Measurements from ENCODE around the gene ADRA2C.

DNA sequence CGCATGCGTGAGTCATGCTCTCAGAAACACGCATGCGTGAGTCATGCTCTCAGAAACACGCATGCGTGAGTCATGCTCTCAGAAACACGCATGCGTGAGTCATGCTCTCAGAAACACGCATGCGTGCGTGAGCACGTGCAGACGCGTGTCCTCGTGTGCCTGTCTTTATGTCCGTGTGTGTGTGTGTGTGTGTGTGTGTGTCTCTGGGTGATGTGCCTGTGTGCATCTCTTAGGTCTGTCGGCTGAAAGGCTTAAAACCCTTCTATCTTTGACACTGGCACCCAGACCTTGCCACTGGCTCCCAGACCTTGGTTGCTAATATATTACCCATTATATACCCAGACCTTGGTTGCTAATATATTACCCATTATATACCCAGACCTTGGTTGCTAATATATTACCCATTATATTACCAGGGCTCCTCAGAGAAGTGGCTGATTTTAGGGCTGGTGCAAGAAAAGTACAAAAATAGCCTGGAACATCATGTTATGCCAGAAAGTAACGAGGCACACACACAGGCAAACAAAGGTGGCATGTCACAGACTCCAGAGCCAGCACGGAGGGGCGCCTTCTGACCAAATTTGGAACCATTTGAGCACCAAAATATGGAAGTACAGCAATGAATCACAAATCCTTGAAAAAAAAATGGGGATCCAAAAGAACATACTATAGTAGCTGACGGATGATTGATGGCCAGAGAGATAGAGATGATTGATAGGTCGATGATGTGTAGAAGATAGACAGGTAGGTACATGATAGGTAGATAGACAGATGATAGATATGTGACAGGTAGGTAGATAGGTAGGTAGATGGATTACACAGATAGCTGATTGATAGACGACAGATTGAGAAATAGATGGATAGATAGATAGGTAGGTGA, 19.2 kb upstream of the ADRA2C start:
- TF ChIP-seq SMARCE1 (IDR thresholded peaks at IDR 0.05; ENCODE audit: borderline replicate concordance): no peak
- TF ChIP-seq JUND (CRISPR knock-in tag; IDR thresholded peaks at IDR 0.05): no peak
- no peak for TF ChIP-seq ARNTL (CRISPR knock-in tag; IDR thresholded peaks at IDR 0.05)
- TF ChIP-seq, protein P1, sequence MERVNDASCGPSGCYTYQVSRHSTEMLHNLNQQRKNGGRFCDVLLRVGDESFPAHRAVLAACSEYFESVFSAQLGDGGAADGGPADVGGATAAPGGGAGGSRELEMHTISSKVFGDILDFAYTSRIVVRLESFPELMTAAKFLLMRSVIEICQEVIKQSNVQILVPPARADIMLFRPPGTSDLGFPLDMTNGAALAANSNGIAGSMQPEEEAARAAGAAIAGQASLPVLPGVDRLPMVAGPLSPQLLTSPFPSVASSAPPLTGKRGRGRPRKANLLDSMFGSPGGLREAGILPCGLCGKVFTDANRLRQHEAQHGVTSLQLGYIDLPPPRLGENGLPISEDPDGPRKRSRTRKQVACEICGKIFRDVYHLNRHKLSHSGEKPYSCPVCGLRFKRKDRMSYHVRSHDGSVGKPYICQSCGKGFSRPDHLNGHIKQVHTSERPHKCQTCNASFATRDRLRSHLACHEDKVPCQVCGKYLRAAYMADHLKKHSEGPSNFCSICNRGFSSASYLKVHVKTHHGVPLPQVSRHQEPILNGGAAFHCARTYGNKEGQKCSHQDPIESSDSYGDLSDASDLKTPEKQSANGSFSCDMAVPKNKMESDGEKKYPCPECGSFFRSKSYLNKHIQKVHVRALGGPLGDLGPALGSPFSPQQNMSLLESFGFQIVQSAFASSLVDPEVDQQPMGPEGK (CRISPR knock-in tag; IDR thresholded peaks at IDR 0.05): no peak
- TF ChIP-seq, protein P2, sequence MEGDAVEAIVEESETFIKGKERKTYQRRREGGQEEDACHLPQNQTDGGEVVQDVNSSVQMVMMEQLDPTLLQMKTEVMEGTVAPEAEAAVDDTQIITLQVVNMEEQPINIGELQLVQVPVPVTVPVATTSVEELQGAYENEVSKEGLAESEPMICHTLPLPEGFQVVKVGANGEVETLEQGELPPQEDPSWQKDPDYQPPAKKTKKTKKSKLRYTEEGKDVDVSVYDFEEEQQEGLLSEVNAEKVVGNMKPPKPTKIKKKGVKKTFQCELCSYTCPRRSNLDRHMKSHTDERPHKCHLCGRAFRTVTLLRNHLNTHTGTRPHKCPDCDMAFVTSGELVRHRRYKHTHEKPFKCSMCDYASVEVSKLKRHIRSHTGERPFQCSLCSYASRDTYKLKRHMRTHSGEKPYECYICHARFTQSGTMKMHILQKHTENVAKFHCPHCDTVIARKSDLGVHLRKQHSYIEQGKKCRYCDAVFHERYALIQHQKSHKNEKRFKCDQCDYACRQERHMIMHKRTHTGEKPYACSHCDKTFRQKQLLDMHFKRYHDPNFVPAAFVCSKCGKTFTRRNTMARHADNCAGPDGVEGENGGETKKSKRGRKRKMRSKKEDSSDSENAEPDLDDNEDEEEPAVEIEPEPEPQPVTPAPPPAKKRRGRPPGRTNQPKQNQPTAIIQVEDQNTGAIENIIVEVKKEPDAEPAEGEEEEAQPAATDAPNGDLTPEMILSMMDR (CRISPR knock-in tag; IDR thresholded peaks at IDR 0.05): no peak
- TF ChIP-seq, protein P3, sequence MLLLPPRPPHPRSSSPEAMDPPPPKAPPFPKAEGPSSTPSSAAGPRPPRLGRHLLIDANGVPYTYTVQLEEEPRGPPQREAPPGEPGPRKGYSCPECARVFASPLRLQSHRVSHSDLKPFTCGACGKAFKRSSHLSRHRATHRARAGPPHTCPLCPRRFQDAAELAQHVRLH (CRISPR knock-in tag; IDR thresholded peaks at IDR 0.05; ENCODE audit: borderline replicate concordance, low read depth): no peak
- TF ChIP-seq FOXP1 (IDR thresholded peaks at IDR 0.05): no peak
- TF ChIP-seq FOXP1 (CRISPR knock-in tag; IDR thresholded peaks at IDR 0.05): no peak
- TF ChIP-seq FOSL2 (CRISPR knock-in tag; IDR thresholded peaks at IDR 0.05): no peak
- TF ChIP-seq ZBTB21 (CRISPR knock-in tag; IDR thresholded peaks at IDR 0.05): no peak
- no peak for TF ChIP-seq NFE2 (CRISPR knock-in tag; IDR thresholded peaks at IDR 0.05)
- no peak for TF ChIP-seq MED1 (CRISPR knock-in tag; IDR thresholded peaks at IDR 0.05)

All from HepG2 (cell line).